GM18858 (cell line): Measurements from ENCODE around the gene LIM2.

Experiments used
- ATAC-seq: cut with Tn5 transposase; IDR thresholded peaks from one replicate; pipeline ENCODE4 v1.9.1; 2021; ENCODE audit not compliant: unreplicated experiment

LIM2 gene

GRCh38 chr19:51341066-51341465 lies 46.7 kb downstream of the LIM2 start:
- no peak for ATAC-seq

- ATAC-seq = no peak
These were observed 47.8 kb downstream of the LIM2 start for GRCh38 chr19:51339687-51340656.

- no peak for ATAC-seq
These were observed 48.5 kb downstream of the LIM2 start for GRCh38 chr19:51339313-51339686.

- ATAC-seq = no peak
These were observed 49.0 kb downstream of the LIM2 start for GRCh38 chr19:51338563-51339312.

- ATAC-seq = no peak
These were observed 49.8 kb downstream of the LIM2 start for GRCh38 chr19:51337861-51338562.

- ATAC-seq = no peak
These were observed 50.5 kb downstream of the LIM2 start for GRCh38 chr19:51337141-51337860.

GRCh38 chr19:51333836-51334460 lies 53.8 kb downstream of the LIM2 start:
- no peak for ATAC-seq

- no peak for ATAC-seq
These were observed 56.1 kb downstream of the LIM2 start for GRCh38 chr19:51331716-51332115.

GRCh38 chr19:51331193-51331592 lies 56.6 kb downstream of the LIM2 start:
- no peak for ATAC-seq

- ATAC-seq = no peak
These were observed 57.4 kb downstream of the LIM2 start for GRCh38 chr19:51330366-51330765.
